Measurements from ENCODE around the gene MED20.
"Not testable (repeated sequence)": the region's sequence is repeated elsewhere in the genome, so short reads cannot be mapped to it uniquely, and the experiment has no call there.

The MED20 gene

GRCh38 chr6:41920921-41921711, at the start of gene MED20, which contains the start of gene BYSL:
MED20 (minus strand) TSS chr6:41921139; CDS start chr6:41921018, 121 bp downstream.
BYSL (plus strand) TSS chr6:41921499; CDS start chr6:41921563, 64 bp downstream.
- peak; percentile 96 for DNase-seq

GRCh38 chr6:41970436-41970846, 49.5 kb upstream of the MED20 start:
- DNase-seq: peak; percentile 10

GRCh38 chr6:41967312-41968287, 46.7 kb upstream of the MED20 start:
- no peak for DNase-seq

GRCh38 chr6:41966961-41967311, 46.0 kb upstream of the MED20 start:
- no peak for DNase-seq

GRCh38 chr6:41966214-41966920, 45.4 kb upstream of the MED20 start:
- no peak for DNase-seq

- no peak for DNase-seq
Measured at GRCh38 chr6:41965429-41966213, 44.7 kb upstream of the MED20 start.

GRCh38 chr6:41964201-41964887, 43.4 kb upstream of the MED20 start:
- DNase-seq: no peak

GRCh38 chr6:41963371-41963770, 42.4 kb upstream of the MED20 start:
- no peak for DNase-seq

- DNase-seq: no peak
Measured at GRCh38 chr6:41960028-41960427, 39.1 kb upstream of the MED20 start.

- no peak for DNase-seq
Measured at GRCh38 chr6:41958022-41958856, 37.3 kb upstream of the MED20 start.

GRCh38 chr6:41957117-41957516, 36.2 kb upstream of the MED20 start:
- DNase-seq: no peak

GRCh38 chr6:41955412-41955811, 34.5 kb upstream of the MED20 start:
- DNase-seq: no peak

- no peak for DNase-seq
Measured at GRCh38 chr6:41954668-41955067, 33.7 kb upstream of the MED20 start.

GRCh38 chr6:41947581-41948220, 26.8 kb upstream of the MED20 start:
- DNase-seq: no peak

GRCh38 chr6:41943456-41943855, 22.5 kb upstream of the MED20 start:
- DNase-seq: no peak

GRCh38 chr6:41942882-41943281, 21.9 kb upstream of the MED20 start:
- DNase-seq: not testable (repeated sequence)

- DNase-seq: no peak
Measured at GRCh38 chr6:41942067-41942851, 21.3 kb upstream of the MED20 start.

GRCh38 chr6:41941280-41942066, 20.5 kb upstream of the MED20 start, which contains the start of gene CCND3:
CCND3 (minus strand) TSS chr6:41941808; CDS start chr6:41941649, 159 bp downstream.
- peak; percentile 85 for DNase-seq
